HepG2 (cell line): ENCODE results near the gene ELK1. TPM values are rescaled to one million over a fixed set of nuclear protein-coding genes. Genes with fewer than 3 reads are reported as not detected.

Source experiments
- AGO1 ChIP-seq: fragments of 200-400 bp; formaldehyde crosslinking; IDR thresholded peaks from 2 replicates; pipeline ENCODE4 v1.6.1; 2017; ENCODE audit warnings: mild to moderate bottlenecking, low read depth, low read length, moderate library complexity; ENCODE audit not compliant: poor library complexity, severe bottlenecking
- CREB1 ChIP-seq, 2 experiments: fragments of 450-650 bp in 1 of 2; IDR thresholded peaks; 2 replicates each; pipeline ENCODE4 v1.6.1; 2016 to 2017; ENCODE audit warnings: control low read depth in 1 of 2, mild to moderate bottlenecking in 1 of 2, missing compliant biosample characterization in 1 of 2, missing genetic modification characterization in 1 of 2
- EED ChIP-seq: sonication (generic); formaldehyde crosslinking; IDR thresholded peaks from 2 replicates; pipeline ENCODE4 v1.5.0; 2020; ENCODE audit warnings: mild to moderate bottlenecking, missing genetic modification reagents
- EZH2 ChIP-seq: conservative IDR thresholded peaks from 2 replicates; pipeline ENCODE4 v1.6.1; 2012; ENCODE audit warnings: mild to moderate bottlenecking, low read depth, low read length, moderate library complexity
- KAT2B ChIP-seq: fragments of 150-350 bp; IDR thresholded peaks from 2 replicates; pipeline ENCODE4 v1.6.1; 2014; ENCODE audit warnings: low read depth, low read length, borderline replicate concordance
- KLF12 ChIP-seq: sonication (generic); formaldehyde crosslinking; IDR thresholded peaks from 2 replicates; pipeline ENCODE4 v1.4.0; 2020; ENCODE audit warnings: missing genetic modification reagents, borderline replicate concordance
- NR2F6 ChIP-seq, 2 experiments: IDR thresholded peaks; 2 replicates each; pipeline ENCODE4 v1.6.1; 2016; ENCODE audit warnings: antibody characterized with exemption in 1 of 2, mild to moderate bottlenecking in 1 of 2
- SAP130 ChIP-seq: IDR thresholded peaks from 2 replicates; pipeline ENCODE4 v1.6.1; 2016; ENCODE audit warnings: low read depth
- SRSF9 ChIP-seq: fragments of 200-400 bp; formaldehyde crosslinking; IDR thresholded peaks from 2 replicates; pipeline ENCODE4 v1.6.1; 2018; ENCODE audit warnings: borderline replicate concordance, mild to moderate bottlenecking, low read depth, low read length; ENCODE audit not compliant: insufficient read depth, poor library complexity, severe bottlenecking
- TBX2 ChIP-seq: sonication (generic); formaldehyde crosslinking; IDR thresholded peaks from 2 replicates; pipeline ENCODE4 v1.5.0; 2020; ENCODE audit warnings: missing genetic modification reagents, mild to moderate bottlenecking, borderline replicate concordance
- USF2 ChIP-seq, 2 experiments: sonication (generic) in 1 of 2; formaldehyde crosslinking in 1 of 2; IDR thresholded peaks; 2 replicates each; pipeline versions ENCODE4 v1.5.1 to v1.6.1; 2011 to 2020; ENCODE audit warnings: borderline replicate concordance in 1 of 2, low read depth in 1 of 2, low read length in 1 of 2, mild to moderate bottlenecking in 1 of 2, missing genetic modification reagents in 1 of 2, moderate library complexity in 1 of 2
- ZNF251 ChIP-seq: sonication (generic); formaldehyde crosslinking; IDR thresholded peaks from 2 replicates; pipeline ENCODE4 v1.9.0; 2021; ENCODE audit warnings: mild to moderate bottlenecking, missing genetic modification reagents
- ZNF441 ChIP-seq: sonication (generic); formaldehyde crosslinking; IDR thresholded peaks from 2 replicates; pipeline ENCODE4 v1.7.0; 2021; ENCODE audit warnings: missing genetic modification reagents, borderline replicate concordance
- ZNF446 ChIP-seq: sonication (generic); formaldehyde crosslinking; IDR thresholded peaks from 2 replicates; pipeline ENCODE4 v1.5.0; 2020; ENCODE audit warnings: mild to moderate bottlenecking, missing genetic modification reagents
- ZUFSP ChIP-seq: sonication (generic); formaldehyde crosslinking; IDR thresholded peaks from 2 replicates; pipeline ENCODE4 v1.9.0; 2021; ENCODE audit warnings: missing genetic modification reagents, mild to moderate bottlenecking, borderline replicate concordance
- polyA plus RNA-seq, 8 experiments: library from polyadenylated mRNA; depleted of rRNA in 3 of 8; stranded (reverse) in 7 of 8; unstranded in 1 of 8; fragments of >200 nt; fragmentation: Illumina TruSeq in 4 of 8; extraction: Trizol in 4 of 8; gene quantifications; 2 replicates each; pipeline versions ENCODE4 v1.2.1 to v1.2.3, GENCODE V29; 2011 to 2016; ENCODE audit warnings: low read depth in 4 of 8, missing spikeins in 1 of 8, mixed read lengths in 1 of 8; ENCODE audit not compliant: insufficient read depth in 1 of 8
- total RNA-seq, 5 experiments: library from RNA; depleted of rRNA; stranded (reverse); fragments of >200 nt; fragmentation: Illumina TruSeq; extraction: Trizol; gene quantifications; 2 replicates each; pipeline ENCODE4 v1.2.3, GENCODE V29; 2016; ENCODE audit warnings: low read depth in 1 of 5
- TF ChIP-seq, protein P1 (sequence below): sonication (generic); formaldehyde crosslinking; IDR thresholded peaks from 2 replicates; pipeline ENCODE4 v1.4.0; 2020; ENCODE audit warnings: missing genetic modification reagents, borderline replicate concordance

Gene ELK1
- total and polyA plus RNA-seq, 2 of the 13 experiments (the other 11 are each of a cell fraction or from before 2014, with no cell fraction given) = 4.3 to 7.2 TPM

DNA sequence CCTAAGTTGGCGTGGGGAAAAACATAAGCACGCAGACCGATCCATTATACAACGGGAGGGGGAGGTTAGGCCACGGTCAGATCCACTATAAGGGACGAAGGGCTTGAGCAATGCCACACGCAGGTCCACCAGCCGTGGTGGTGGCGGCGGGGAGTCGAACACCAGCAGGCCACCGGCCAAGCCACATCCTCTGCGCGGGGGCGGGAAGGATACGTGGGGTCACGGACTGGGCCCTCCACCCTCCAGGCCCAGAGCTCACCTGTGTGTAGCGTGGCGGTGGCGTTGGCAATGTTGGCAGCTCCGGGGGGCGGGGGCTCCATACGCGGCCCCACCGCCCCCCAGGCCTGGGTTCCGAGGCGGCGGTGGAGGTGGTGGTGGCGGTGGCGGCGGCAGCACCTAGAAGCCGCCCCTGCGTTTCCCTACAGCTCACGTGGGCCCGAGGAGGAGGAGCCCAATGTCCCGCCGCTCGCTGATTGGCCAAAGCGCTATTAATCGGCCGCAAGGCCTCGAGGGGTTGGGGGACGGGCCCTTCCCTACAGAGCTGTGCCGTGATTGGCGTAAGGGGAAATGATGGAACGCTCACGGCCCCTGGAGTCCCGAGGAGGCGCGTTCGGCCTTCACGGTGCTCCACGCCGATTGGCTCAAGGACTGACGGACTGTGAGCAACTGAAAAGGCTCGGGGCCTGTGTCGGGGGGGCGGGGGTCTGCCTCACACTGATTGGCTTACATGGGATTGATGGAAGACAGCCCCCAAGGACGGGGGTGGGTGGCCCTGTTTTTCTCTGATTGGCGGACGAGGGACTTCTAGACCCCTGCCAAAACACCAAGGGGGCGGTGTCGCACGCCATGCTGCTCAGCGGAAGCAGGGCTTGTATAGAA is at the start of gene ELK1 (continued):
- TF ChIP-seq CREB1 (IDR thresholded peaks at IDR 0.05) (no peak), CREB1 (CRISPR knock-in tag; IDR thresholded peaks at IDR 0.05) (peak; percentile 31; the same call in 1 of the 2 replicates), KLF12 (no peak), ZNF251 (CRISPR knock-in tag) (no peak), SAP130 (CRISPR knock-in tag) (peak; percentile 40; the same call in 1 of the 2 replicates), TBX2 (CRISPR knock-in tag) (no peak), ZNF446 (no peak), NR2F6 (IDR thresholded peaks at IDR 0.05) (no peak), NR2F6 (CRISPR knock-in tag; IDR thresholded peaks at IDR 0.05) (no peak), ZUFSP (no peak), EED (CRISPR knock-in tag) (no peak), KAT2B (no peak), USF2 (IDR thresholded peaks at IDR 0.05; ENCODE audit: low read depth, low read length) (no peak), USF2 (CRISPR knock-in tag; IDR thresholded peaks at IDR 0.05; ENCODE audit: borderline replicate concordance) (peak; percentile 60; the same call in 1 of the 2 replicates), EZH2 (no peak), SRSF9 (no peak), AGO1 (peak; percentile 85), ZNF441 (CRISPR knock-in tag) (0 out of 2 replicates have a peak, but pooled peaks have one; percentile 25)
- TF ChIP-seq, protein P1, sequence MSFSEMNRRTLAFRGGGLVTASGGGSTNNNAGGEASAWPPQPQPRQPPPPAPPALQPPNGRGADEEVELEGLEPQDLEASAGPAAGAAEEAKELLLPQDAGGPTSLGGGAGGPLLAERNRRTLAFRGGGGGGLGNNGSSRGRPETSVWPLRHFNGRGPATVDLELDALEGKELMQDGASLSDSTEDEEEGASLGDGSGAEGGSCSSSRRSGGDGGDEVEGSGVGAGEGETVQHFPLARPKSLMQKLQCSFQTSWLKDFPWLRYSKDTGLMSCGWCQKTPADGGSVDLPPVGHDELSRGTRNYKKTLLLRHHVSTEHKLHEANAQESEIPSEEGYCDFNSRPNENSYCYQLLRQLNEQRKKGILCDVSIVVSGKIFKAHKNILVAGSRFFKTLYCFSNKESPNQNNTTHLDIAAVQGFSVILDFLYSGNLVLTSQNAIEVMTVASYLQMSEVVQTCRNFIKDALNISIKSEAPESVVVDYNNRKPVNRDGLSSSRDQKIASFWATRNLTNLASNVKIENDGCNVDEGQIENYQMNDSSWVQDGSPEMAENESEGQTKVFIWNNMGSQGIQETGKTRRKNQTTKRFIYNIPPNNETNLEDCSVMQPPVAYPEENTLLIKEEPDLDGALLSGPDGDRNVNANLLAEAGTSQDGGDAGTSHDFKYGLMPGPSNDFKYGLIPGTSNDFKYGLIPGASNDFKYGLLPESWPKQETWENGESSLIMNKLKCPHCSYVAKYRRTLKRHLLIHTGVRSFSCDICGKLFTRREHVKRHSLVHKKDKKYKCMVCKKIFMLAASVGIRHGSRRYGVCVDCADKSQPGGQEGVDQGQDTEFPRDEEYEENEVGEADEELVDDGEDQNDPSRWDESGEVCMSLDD = no peak
